Measurements from ENCODE around the gene UFM1. TPM values are rescaled to one million over a fixed set of nuclear protein-coding genes. Genes with fewer than 3 reads are reported as not detected.

The UFM1 gene
- total RNA-seq, 1 donor from 2014 or later: 33.0 TPM

DNA sequence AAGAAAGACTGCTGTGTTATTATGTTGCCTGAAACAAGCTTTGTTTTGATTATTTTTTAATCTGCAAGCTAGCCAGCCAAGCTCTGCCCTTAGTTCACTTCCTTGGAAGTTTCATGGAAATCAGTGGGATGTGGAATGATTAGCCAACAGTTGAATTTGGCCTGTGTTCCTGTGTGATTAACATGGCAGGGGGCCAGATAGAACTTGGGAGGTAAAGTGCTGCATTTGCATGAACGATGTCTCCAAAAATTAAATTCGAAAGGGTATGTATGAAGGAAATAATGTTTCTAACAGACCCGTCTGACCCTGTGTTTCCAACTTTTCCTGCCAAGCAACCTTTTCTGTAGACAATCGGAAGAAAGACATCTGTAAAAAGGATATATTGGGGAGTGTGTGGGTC lies 32.2 kb downstream of the UFM1 start:
- DNase-seq (ENCODE audit: low read depth): no peak
- TF ChIP-seq, protein P1, sequence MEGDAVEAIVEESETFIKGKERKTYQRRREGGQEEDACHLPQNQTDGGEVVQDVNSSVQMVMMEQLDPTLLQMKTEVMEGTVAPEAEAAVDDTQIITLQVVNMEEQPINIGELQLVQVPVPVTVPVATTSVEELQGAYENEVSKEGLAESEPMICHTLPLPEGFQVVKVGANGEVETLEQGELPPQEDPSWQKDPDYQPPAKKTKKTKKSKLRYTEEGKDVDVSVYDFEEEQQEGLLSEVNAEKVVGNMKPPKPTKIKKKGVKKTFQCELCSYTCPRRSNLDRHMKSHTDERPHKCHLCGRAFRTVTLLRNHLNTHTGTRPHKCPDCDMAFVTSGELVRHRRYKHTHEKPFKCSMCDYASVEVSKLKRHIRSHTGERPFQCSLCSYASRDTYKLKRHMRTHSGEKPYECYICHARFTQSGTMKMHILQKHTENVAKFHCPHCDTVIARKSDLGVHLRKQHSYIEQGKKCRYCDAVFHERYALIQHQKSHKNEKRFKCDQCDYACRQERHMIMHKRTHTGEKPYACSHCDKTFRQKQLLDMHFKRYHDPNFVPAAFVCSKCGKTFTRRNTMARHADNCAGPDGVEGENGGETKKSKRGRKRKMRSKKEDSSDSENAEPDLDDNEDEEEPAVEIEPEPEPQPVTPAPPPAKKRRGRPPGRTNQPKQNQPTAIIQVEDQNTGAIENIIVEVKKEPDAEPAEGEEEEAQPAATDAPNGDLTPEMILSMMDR (conservative IDR thresholded peaks at IDR 0.05; ENCODE audit: low read depth, low read length): no peak
- no peak overlapping the region for H3K4me3 ChIP-seq (ENCODE audit: low read depth, low read length)

DNA sequence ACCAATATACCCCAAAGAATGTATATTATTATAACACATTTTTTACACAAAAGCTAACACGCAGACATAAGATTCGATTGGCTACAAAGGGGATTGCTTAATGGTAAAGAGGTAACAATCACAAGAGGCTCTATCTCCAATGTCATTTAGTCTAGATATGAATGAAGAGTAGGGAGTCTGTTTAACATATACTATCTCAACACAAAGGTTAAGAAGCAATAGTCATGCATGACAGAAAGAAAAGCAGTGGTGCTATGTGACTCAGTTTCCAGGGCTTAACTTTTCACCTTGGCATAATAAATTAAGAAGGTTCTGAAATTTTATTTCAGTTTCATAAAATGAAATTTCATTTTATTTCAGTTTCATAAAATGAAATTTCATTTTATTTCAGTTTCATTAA lies 33.3 kb downstream of the UFM1 start:
- TF ChIP-seq, protein P1 (conservative IDR thresholded peaks at IDR 0.05; ENCODE audit: low read depth, low read length): no peak
- H3K4me3 ChIP-seq (ENCODE audit: low read depth, low read length): no peak overlapping the region
- DNase-seq (ENCODE audit: low read depth): no peak

DNA sequence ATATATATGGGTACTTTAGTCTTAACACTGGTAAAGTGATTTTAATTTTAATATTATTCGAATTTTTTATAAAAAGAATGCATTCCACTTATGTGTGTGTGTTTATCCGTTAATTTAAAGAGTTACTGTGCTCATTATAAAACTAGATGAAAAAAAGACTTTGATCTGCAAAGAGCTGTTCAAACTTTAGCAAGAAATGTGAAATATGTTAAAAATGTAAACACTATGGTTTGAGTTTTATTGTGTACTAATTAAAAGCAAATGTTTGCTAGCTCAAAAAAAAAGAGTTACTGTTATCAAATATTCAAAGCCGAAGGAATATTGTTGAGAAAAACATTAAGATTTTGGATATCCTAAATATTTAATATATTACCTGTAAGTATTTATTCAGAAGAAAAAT lies 34.5 kb downstream of the UFM1 start:
- TF ChIP-seq, protein P1 (conservative IDR thresholded peaks at IDR 0.05; ENCODE audit: low read depth, low read length): no peak
- DNase-seq (ENCODE audit: low read depth): no peak
- H3K4me3 ChIP-seq (ENCODE audit: low read depth, low read length): no peak overlapping the region

DNA sequence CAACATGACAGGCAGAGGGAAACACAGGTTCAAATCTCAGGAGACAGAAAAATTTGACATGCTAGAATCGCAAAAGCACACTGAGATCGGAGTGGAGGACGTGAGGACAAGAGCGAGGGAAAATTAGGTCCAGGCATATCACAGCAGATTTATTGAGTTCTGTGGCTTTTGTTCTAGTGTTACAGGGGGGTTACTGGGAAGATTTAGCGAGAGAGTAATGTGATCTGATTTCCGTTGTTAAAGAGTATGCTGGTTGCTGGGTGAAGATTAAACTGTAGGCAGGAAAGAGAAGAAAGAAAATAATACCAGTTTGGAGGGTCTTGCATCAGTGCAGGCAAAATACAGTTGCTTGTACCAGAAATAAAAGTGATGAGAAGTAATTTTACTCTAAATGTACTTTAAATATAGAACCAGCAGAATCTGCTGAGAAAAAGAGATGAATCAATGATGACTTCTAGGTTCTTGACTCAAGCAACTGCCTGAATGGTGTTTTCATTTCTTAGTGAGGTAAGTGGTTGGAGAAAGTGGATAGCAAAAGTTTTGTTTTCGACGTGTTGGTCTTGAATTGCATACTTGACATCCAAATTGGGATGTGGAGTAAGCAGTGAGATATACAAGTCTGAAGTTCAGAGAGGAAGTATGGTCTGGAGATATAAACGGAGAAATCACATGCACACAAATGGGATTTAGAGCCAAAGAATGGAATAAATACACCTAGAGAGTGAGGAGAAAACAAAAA lies 35.7 kb downstream of the UFM1 start:
- TF ChIP-seq, protein P1 (conservative IDR thresholded peaks at IDR 0.05; ENCODE audit: low read depth, low read length): no peak
- no peak for DNase-seq (ENCODE audit: low read depth)
- no peak overlapping the region for H3K4me3 ChIP-seq (ENCODE audit: low read depth, low read length)

DNA sequence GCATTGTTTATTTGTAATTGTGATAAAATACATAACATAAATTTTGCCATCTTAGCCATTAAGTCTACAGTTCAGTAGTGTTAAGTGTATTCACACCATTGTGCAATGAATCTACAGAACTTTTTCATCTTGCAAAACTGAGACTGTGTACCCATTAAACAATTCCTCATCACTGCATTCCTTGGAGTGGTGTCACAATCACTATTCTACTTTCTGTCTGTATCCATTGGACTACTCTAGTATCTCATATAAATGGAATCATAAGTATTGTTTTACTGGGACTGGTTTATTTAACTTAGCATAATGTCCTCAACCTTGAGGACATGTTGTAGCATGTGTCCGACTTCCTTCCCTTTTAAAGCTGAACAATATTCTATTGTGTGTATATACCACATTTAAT lies 36.8 kb downstream of the UFM1 start:
- TF ChIP-seq, protein P1 (conservative IDR thresholded peaks at IDR 0.05; ENCODE audit: low read depth, low read length): no peak
- DNase-seq (ENCODE audit: low read depth): no peak
- no peak overlapping the region for H3K4me3 ChIP-seq (ENCODE audit: low read depth, low read length)

DNA sequence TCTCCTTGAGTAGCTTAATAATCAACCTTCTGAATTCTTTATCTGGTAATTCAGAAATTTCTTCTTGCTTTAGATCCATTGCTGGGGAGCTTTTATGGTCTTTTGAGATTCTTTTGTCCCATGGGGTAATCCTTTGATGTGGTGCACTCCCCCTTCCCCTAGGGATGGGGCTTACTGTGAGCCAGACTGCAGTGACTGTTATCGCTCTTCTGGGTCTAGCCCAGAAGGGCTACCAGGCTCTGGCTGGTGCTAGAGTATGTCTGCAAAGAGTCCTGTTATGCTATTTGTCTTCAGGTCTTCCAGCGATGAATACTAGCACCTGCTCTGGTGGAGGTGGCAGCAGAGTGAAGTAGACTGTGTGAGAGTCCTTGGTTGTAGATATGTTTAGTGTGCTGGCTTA lies 41.7 kb downstream of the UFM1 start:
- no peak overlapping the region for H3K4me3 ChIP-seq (ENCODE audit: low read depth, low read length)
- TF ChIP-seq, protein P1 (conservative IDR thresholded peaks at IDR 0.05; ENCODE audit: low read depth, low read length): no peak
- DNase-seq (ENCODE audit: low read depth): no peak

Data from epithelial cell of proximal tubule (primary cell).